ENCODE measurements around the gene HECW1.

The HECW1 gene

GRCh38 chr7:43148161-43148731 is 35.8 kb downstream of the HECW1 start:
- DNase-seq (ENCODE audit: low read depth in 2 of 2), result no peak

GRCh38 chr7:43151076-43151475 is 38.6 kb downstream of the HECW1 start:
- no peak for DNase-seq (ENCODE audit: low read depth in 2 of 2)

- DNase-seq (ENCODE audit: low read depth in 2 of 2), result no peak
Measured at GRCh38 chr7:43152696-43153095, 40.2 kb downstream of the HECW1 start.

GRCh38 chr7:43155636-43156035 is 43.2 kb downstream of the HECW1 start:
- no peak for DNase-seq (ENCODE audit: low read depth in 2 of 2)

- no peak for DNase-seq (ENCODE audit: low read depth in 2 of 2)
Measured at GRCh38 chr7:43163885-43164284, 51.4 kb downstream of the HECW1 start.

- DNase-seq (ENCODE audit: low read depth in 2 of 2), result no peak
Measured at GRCh38 chr7:43164757-43165156, 52.3 kb downstream of the HECW1 start.

- DNase-seq (ENCODE audit: low read depth in 2 of 2), result no peak
Measured at GRCh38 chr7:43166686-43167085, 54.2 kb downstream of the HECW1 start.

GRCh38 chr7:43169076-43169475 is 56.6 kb downstream of the HECW1 start:
- no peak for DNase-seq (ENCODE audit: low read depth in 2 of 2)

GRCh38 chr7:43170571-43170970 is 58.1 kb downstream of the HECW1 start:
- DNase-seq (ENCODE audit: low read depth in 2 of 2), result no peak

- DNase-seq (ENCODE audit: low read depth in 2 of 2), result no peak
Measured at GRCh38 chr7:43175570-43176200, 63.2 kb downstream of the HECW1 start.

- no peak for DNase-seq (ENCODE audit: low read depth in 2 of 2)
Measured at GRCh38 chr7:43179393-43179792, 66.9 kb downstream of the HECW1 start.

- DNase-seq (ENCODE audit: low read depth in 2 of 2), result no peak
Measured at GRCh38 chr7:43192806-43193460, 80.5 kb downstream of the HECW1 start.

GRCh38 chr7:43193893-43194292 is 81.4 kb downstream of the HECW1 start:
- DNase-seq (ENCODE audit: low read depth in 2 of 2), result no peak

GRCh38 chr7:43195256-43195655 is 82.8 kb downstream of the HECW1 start:
- no peak for DNase-seq (ENCODE audit: low read depth in 2 of 2)

GRCh38 chr7:43195768-43196167 is 83.3 kb downstream of the HECW1 start:
- DNase-seq (ENCODE audit: low read depth in 2 of 2), result no peak

- no peak for DNase-seq (ENCODE audit: low read depth in 2 of 2)
Measured at GRCh38 chr7:43196379-43196778, 83.9 kb downstream of the HECW1 start.

- DNase-seq (ENCODE audit: low read depth in 2 of 2), result no peak
Measured at GRCh38 chr7:43198016-43198415, 85.6 kb downstream of the HECW1 start.

- DNase-seq (ENCODE audit: low read depth in 2 of 2), result no peak
Measured at GRCh38 chr7:43198599-43199090, 86.2 kb downstream of the HECW1 start.

GRCh38 chr7:43199371-43200160 is 87.1 kb downstream of the HECW1 start:
- no peak for DNase-seq (ENCODE audit: low read depth in 2 of 2)

- DNase-seq (ENCODE audit: low read depth in 2 of 2), result no peak
Measured at GRCh38 chr7:43201912-43202311, 89.5 kb downstream of the HECW1 start.

- DNase-seq (ENCODE audit: low read depth in 2 of 2), result no peak
Measured at GRCh38 chr7:43204081-43204480, 91.6 kb downstream of the HECW1 start.

GRCh38 chr7:43205171-43205795 is 92.8 kb downstream of the HECW1 start:
- DNase-seq (ENCODE audit: low read depth in 2 of 2), result no peak

All from stimulated activated CD8-positive, alpha-beta memory T cell treated with anti-CD3 and anti-CD28 coated beads, Interleukin-2, amount 100 ng/mL, for 1 hour (primary cell).